HAP-1 (cell line): ENCODE measurements around the gene AAGAB.
A peak's percentile ranks its signal among the peaks of the same experiment; 100 is the strongest.

Experiments used
- DNase-seq, 2 experiments: peaks; one replicate each; pipeline ENCODE4 v3.0.0-alpha.2; 2016 to 2020; ENCODE audit warnings: low spot score in 2 of 2
- H3K27me3 ChIP-seq: fragments of 250-450 bp; sonication (Bioruptor Pico); 2 replicates; pipeline ENCODE4 v1.5.1; 2020; ENCODE audit warnings: low read depth, mild to moderate bottlenecking, moderate library complexity
- H3K36me3 ChIP-seq: fragments of 250-450 bp; sonication (Bioruptor Pico); replicated peaks from 2 replicates; pipeline ENCODE4 v1.5.1; 2020; ENCODE audit warnings: mild to moderate bottlenecking
- H3K4me1 ChIP-seq: fragments of 250-450 bp; sonication (Bioruptor Pico); 2 replicates; pipeline ENCODE4 v1.5.1; 2020; ENCODE audit warnings: mild to moderate bottlenecking
- H3K4me3 ChIP-seq: fragments of 250-450 bp; sonication (Bioruptor Pico); 2 replicates; pipeline ENCODE4 v1.5.1; 2020; ENCODE audit warnings: mild to moderate bottlenecking, moderate library complexity
- H3K9me3 ChIP-seq: fragments of 250-450 bp; sonication (Bioruptor Pico); 2 replicates; pipeline ENCODE4 v1.5.1; 2020; ENCODE audit warnings: mild to moderate bottlenecking, moderate library complexity
- in situ Hi-C: fragments of 300-500 bp; cut with MboI; formaldehyde crosslinking; loops from 3 replicates; pipeline ENCODE4 v1.14.3; 2020; ENCODE audit warnings: low sequenced_read_pairs, inconsistent platforms, mixed read lengths

AAGAB gene

DNA sequence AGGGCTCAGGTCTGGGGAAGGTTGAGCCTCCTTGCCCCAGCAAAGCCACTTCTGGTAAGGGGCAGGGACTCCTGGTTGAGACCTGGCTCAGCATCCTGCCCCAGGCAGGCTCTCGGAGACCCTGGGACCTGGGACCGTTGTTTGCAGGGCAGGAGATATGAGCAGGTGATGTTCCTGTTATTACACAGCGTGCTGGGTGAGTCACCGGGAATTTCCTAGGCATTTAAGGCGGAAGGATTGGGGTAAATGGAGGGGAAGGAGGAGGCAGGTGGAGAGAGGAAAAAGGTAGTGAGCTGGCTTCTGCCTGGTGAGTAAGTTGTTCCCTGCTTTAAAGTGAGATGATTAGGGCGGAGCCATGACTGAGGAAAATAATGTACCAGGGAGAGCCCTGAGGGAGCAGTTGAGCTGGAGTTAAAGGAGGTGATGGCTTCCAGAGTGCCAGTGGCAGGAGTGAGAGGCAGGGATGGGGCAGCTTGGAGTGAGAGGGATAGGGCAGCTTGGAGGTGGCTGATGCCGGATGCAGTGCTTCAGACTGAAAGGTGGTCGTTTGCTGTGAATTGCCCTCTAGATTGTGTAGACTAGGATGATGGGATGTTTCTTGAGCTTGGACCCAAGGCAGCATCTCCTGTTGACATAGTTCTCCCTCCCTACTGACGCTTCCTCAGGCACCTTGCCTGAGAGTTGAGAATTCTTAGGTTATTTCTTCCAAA is 79.4 kb downstream of the AAGAB start:
- H3K4me1 ChIP-seq = peaks cover 7% of the 10 kb centered on the region
- no peak for DNase-seq
- no peak overlapping the region for H3K4me3 ChIP-seq
- no peaks in the 10 kb centered on the region for H3K27me3 ChIP-seq
- in situ Hi-C loops = no loop called here
- peaks cover 33% of the 10 kb centered on the region for H3K36me3 ChIP-seq
- no peaks in the 10 kb centered on the region for H3K9me3 ChIP-seq

DNA sequence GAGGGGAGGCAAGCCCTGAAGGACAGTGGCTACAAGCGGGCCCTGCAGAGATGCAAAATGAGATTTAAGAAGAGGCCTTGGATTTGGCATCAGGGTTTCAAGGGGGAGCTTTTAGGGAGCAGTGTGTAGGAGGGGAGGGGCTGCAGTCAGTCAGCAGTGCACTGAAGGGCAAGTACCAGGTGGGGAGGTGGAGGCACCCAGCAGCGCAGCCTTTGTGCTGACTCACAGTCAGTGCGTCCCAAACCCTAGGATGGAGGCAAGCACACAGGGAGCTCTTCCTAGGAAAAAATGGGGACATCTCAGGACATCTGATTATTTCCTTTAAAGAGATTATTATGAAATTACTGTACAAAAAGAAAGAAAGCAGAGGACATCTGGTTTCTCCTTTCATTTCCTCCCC is 80.0 kb downstream of the AAGAB start:
- Histone ChIP-seq H3K9me3 (no peaks in the 10 kb centered on the region), H3K36me3 (peaks cover 33% of the 10 kb centered on the region), H3K4me3 (no peak overlapping the region), H3K4me1 (peaks cover 7% of the 10 kb centered on the region), H3K27me3 (no peaks in the 10 kb centered on the region)
- in situ Hi-C loops = no loop called here
- no peak for DNase-seq

DNA sequence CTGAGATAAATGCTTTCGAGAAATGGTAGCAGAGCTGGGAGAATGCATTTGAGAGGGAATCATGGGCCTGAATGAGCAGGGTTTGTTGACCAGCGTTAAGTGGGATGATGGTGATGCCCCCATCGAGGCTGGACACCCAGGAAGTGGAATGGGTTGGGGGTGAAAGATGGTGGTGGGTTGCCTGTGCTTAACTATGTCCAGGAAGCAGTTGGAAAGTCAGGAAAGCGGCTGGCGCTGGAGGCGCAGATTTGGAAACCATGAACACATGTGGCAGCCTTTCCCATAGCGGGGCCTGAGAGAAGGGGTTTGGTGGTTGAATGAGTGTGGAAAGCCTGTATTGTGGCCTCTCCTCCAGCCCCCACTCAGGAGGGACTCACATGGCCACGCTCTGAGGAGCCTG is 80.7 kb downstream of the AAGAB start:
- no peaks in the 10 kb centered on the region for H3K27me3 ChIP-seq
- peaks cover 7% of the 10 kb centered on the region for H3K4me1 ChIP-seq
- DNase-seq = no peak
- H3K9me3 ChIP-seq = no peaks in the 10 kb centered on the region
- H3K4me3 ChIP-seq = no peak overlapping the region
- peaks cover 30% of the 10 kb centered on the region for H3K36me3 ChIP-seq
- in situ Hi-C loops = no loop called here

- peaks cover 7% of the 10 kb centered on the region for H3K4me1 ChIP-seq
- peaks cover 36% of the 10 kb centered on the region for H3K36me3 ChIP-seq
- in situ Hi-C loops = no loop called here
These were observed 81.5 kb downstream of the AAGAB start for GRCh38 chr15:67173005-67173404.

DNA sequence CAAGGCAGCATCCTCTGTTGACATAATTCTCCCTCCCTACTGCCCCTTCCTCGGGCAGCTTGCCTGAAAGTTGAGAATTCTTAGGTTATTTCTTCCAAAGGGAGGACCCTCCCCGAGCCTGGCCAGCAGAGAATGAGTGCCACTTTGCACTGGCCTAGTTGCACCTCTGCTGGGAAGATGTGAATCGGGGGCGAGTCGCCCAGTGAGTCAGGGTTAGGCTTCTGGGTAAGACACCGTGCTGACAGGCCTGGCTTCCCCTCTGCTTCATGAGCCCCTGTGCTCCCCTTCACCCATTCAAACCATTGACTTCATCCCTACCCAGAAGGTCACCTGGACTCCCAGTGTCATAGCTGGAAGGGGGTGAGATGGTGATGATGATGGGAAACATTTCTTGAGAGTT is 82.3 kb downstream of the AAGAB start:
- peaks cover 7% of the 10 kb centered on the region for H3K4me1 ChIP-seq
- no peaks in the 10 kb centered on the region for H3K27me3 ChIP-seq
- H3K9me3 ChIP-seq = no peaks in the 10 kb centered on the region
- DNase-seq = no peak
- no peak overlapping the region for H3K4me3 ChIP-seq
- in situ Hi-C loops = no loop called here
- H3K36me3 ChIP-seq = peaks cover 43% of the 10 kb centered on the region

More at GRCh38 chr15:67173005-67173404, 81.5 kb downstream of the AAGAB start:
- H3K4me3 ChIP-seq = no peak overlapping the region
- H3K9me3 ChIP-seq = no peaks in the 10 kb centered on the region
- no peaks in the 10 kb centered on the region for H3K27me3 ChIP-seq
- DNase-seq = no peak

DNA sequence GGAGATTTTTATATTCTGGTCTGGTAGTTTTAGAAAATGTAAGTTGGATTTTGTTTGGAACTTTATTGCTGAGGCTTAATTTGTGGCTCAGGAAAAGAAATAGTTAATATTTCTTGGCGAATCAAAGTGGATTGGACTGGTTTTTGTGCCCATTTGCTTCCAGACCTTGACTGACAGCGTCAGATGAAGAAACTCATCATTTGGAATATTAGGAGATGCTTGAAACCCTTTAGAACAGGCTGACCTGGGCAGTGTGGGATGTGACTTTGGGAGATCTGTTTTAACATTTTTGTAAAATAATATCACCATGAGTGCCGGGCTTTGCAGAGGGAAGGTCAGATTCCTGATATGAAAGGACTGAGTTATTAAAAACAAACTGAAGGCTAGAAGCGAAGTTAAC is 83.0 kb downstream of the AAGAB start:
- in situ Hi-C loops = no loop called here
- no peak overlapping the region for H3K4me3 ChIP-seq
- H3K27me3 ChIP-seq = no peaks in the 10 kb centered on the region
- H3K9me3 ChIP-seq = no peaks in the 10 kb centered on the region
- DNase-seq = no peak
- peaks cover 3% of the 10 kb centered on the region for H3K4me1 ChIP-seq
- H3K36me3 ChIP-seq = peaks cover 45% of the 10 kb centered on the region

- DNase-seq = no peak
- H3K36me3 ChIP-seq = peaks cover 44% of the 10 kb centered on the region
- in situ Hi-C loops = no loop called here
- no peaks in the 10 kb centered on the region for H3K9me3 ChIP-seq
- H3K27me3 ChIP-seq = no peaks in the 10 kb centered on the region
- no peak overlapping the region for H3K4me3 ChIP-seq
- peaks cover 10% of the 10 kb centered on the region for H3K4me1 ChIP-seq
These were observed 84.1 kb downstream of the AAGAB start for GRCh38 chr15:67170143-67170925.

- peaks cover 12% of the 10 kb centered on the region for H3K4me1 ChIP-seq
These were observed 85.8 kb downstream of the AAGAB start for GRCh38 chr15:67168694-67169093.

GRCh38 chr15:67167091-67167490 is 87.4 kb downstream of the AAGAB start:
- Histone ChIP-seq H3K9me3 (no peaks in the 10 kb centered on the region), H3K36me3 (peaks cover 31% of the 10 kb centered on the region), H3K4me1 (peaks cover 12% of the 10 kb centered on the region), H3K4me3 (no peak overlapping the region), H3K27me3 (no peaks in the 10 kb centered on the region)
- DNase-seq = no peak
- in situ Hi-C loops = no loop called here

More at GRCh38 chr15:67168694-67169093, 85.8 kb downstream of the AAGAB start:
- in situ Hi-C loops = no loop called here
- Histone ChIP-seq H3K9me3 (no peaks in the 10 kb centered on the region), H3K27me3 (no peaks in the 10 kb centered on the region), H3K36me3 (peaks cover 33% of the 10 kb centered on the region), H3K4me3 (no peak overlapping the region)
- no peak for DNase-seq

- H3K4me1 ChIP-seq = peaks cover 12% of the 10 kb centered on the region
- H3K36me3 ChIP-seq = peaks cover 26% of the 10 kb centered on the region
- in situ Hi-C loops = no loop called here
- DNase-seq = peak in 1 of 2 experiments; percentile 41
- H3K27me3 ChIP-seq = no peaks in the 10 kb centered on the region
- H3K9me3 ChIP-seq = no peaks in the 10 kb centered on the region
- no peak overlapping the region for H3K4me3 ChIP-seq
These were observed 88.0 kb downstream of the AAGAB start for GRCh38 chr15:67166280-67167009.

- peaks cover 26% of the 10 kb centered on the region for H3K36me3 ChIP-seq
- H3K27me3 ChIP-seq = no peaks in the 10 kb centered on the region
- peak; percentile 78 to 94 for DNase-seq
- no peak overlapping the region for H3K4me3 ChIP-seq
- no peaks in the 10 kb centered on the region for H3K9me3 ChIP-seq
- peaks cover 12% of the 10 kb centered on the region for H3K4me1 ChIP-seq
- in situ Hi-C loops = no loop called here
These were observed 88.9 kb downstream of the AAGAB start for GRCh38 chr15:67165254-67166253.

GRCh38 chr15:67164811-67165253 is 89.6 kb downstream of the AAGAB start:
- Histone ChIP-seq H3K4me3 (no peak overlapping the region), H3K36me3 (peaks cover 26% of the 10 kb centered on the region), H3K9me3 (no peaks in the 10 kb centered on the region), H3K4me1 (peaks cover 15% of the 10 kb centered on the region), H3K27me3 (no peaks in the 10 kb centered on the region)
- peak in 1 of 2 experiments; percentile 50 for DNase-seq
- in situ Hi-C loops = no loop called here

DNA sequence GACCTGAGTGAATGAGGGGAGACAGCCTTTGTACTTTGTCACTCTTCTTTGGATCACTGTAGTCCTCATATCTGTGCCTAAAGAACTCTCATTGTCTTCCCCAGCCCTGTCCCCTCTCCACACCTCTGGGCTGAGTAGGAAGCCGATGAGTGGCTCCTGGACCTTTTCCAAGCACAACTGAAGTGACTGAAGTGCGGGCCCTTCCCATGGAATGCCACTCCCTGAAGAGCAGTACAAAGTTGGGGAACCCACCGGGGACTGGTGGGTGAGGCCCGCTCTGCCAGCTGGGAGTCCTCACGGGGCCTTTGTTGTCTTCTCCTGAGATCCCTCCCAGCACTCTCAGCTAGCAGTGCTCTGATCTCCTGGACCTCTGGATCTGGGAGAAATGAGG is 90.1 kb downstream of the AAGAB start:
- peaks cover 18% of the 10 kb centered on the region for H3K4me1 ChIP-seq
- in situ Hi-C loops = no loop called here
- H3K4me3 ChIP-seq = no peak overlapping the region
- H3K9me3 ChIP-seq = no peaks in the 10 kb centered on the region
- peaks cover 26% of the 10 kb centered on the region for H3K36me3 ChIP-seq
- no peak for DNase-seq
- H3K27me3 ChIP-seq = no peaks in the 10 kb centered on the region
